GM19438 (cell line): Measurements from ENCODE around the gene METTL1.

ENCODE experiments used
- ATAC-seq: cut with Tn5 transposase; IDR thresholded peaks from one replicate; pipeline ENCODE4 v1.9.1; 2021; ENCODE audit warnings: low read depth; ENCODE audit not compliant: unreplicated experiment

The METTL1 gene

DNA sequence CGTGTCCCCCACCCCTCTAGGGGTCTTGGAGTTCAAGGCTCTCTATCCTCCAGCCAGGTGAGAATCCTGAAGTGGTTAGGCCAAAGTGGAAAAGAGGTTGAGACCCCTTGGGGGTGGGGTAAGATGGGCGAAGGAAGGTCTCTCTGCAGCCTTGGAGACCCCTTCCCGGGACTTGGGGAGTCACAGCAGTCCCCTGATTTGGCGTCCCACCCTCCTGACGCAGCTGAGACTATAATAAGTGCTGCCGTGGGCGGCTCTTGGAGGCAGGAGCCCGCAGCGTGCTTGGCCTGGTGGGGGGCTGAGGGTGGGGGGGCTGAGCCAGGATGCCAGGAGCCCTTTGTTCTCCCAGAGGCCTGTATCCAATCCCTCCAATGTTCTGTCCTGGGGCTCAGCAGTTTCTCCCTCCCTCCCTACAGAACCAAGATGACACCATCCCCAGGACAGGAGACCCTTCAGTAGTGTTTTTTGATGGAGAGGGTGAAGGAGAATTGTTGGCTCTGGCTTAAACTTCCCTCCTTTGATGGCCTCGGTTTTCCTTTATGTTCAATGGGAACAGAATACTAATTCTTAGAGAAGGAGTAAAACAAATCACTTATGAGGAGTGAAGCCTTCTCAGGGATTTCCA lies 31.9 kb downstream of the METTL1 start:
- ATAC-seq = no peak

DNA sequence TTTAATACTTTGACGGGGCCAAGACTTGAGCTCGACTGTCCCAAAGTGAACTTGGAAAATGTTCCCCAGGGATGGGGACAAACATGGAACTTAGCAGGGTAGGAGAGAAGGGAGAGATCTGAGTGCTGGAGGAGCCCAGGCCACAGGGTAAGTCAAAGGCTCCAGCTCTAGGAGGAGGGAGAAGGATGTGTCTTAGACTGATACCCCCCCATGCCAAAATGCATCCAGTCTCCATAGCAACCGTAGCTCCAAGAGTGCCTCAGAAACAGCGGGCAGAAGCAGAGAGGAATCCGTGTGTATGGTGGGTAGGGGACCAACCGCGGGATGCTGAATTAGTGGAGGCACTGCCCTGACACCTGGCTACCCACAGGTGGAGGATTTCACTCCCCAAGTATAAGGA lies 32.5 kb downstream of the METTL1 start:
- ATAC-seq = no peak

DNA sequence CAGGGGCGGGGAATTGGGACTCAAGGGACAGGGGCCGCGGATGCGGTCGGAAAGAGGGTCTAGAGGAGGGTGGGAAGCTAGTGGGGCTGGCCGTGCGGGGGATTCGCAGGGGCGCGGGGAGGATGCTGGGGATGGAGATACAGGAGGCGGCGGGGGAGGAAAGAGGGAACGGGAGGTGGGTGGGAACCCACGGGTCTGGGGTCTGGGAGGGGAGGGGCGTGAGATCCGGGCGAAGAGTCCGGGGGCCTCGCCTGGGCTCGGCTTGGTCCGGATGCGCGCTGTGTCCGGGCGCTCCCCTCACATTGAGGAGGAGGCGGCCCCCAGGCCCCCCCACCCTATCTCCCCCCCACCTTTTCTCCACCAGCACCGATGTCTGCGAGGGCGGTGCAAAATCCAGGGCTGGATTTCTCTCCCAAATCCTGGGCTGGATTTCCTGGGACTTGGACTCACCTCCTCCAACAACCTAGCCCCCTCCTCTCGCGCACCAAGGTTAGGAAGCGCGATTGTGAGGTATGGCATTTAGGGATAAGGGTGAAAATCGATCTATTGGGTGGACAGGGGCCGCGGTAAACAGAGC lies 33.2 kb downstream of the METTL1 start, which contains the start of gene AGAP2:
Gene AGAP2, minus strand, starts transcription at position 82 of the 577 bp plus-strand sequence. CDS start 496 bp downstream, outside the sequence.
- ATAC-seq = no peak

DNA sequence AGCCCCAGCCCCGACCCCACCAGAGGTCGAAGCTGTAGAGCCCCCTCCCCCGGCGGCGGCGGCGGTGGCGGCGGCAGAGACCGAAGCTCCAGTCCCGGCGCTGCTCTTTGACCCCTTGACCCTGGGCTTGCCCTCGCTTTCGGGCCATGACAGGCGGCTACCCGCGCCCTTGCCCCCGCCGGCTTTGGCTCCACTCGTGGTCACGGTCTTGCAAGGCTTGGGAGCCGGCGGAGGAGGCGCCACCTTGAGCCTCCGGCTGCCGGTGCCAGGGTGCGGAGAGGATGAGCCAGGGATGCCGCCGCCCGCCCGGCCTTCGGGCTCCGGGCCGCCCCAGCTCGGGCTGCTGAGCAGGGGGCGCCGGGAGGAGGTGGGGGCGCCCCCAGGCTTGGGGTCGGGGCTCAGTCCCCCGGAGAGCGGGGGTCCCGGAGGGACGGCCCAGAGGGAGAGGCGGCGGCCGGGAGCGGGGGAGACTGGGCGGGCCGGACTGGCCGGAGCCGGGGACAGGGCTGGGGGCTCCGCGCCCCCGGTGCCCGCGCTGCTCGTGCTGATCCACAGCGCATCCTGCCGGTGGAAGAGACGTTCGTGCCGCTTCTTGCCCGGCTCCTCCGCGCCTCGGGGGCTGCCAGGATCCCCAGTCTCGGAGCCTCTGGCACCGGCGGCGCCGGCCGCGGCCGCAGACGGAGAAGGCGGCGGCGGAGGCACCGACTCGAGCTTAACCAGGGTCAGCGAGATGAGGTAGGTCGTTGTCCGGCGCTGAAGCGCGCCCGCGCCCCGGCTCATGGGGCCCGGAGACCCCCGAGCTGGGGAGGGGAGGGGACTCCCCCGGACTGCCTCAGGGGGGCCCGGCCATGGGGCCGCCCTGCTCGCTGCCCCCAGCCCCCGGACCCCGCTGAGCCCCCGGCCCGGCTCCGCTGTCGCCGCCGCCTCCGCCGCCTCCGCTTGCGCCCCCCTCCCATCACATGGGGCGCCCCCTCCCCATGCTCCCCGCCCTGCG lies 34.1 kb downstream of the METTL1 start:
- ATAC-seq = no peak

DNA sequence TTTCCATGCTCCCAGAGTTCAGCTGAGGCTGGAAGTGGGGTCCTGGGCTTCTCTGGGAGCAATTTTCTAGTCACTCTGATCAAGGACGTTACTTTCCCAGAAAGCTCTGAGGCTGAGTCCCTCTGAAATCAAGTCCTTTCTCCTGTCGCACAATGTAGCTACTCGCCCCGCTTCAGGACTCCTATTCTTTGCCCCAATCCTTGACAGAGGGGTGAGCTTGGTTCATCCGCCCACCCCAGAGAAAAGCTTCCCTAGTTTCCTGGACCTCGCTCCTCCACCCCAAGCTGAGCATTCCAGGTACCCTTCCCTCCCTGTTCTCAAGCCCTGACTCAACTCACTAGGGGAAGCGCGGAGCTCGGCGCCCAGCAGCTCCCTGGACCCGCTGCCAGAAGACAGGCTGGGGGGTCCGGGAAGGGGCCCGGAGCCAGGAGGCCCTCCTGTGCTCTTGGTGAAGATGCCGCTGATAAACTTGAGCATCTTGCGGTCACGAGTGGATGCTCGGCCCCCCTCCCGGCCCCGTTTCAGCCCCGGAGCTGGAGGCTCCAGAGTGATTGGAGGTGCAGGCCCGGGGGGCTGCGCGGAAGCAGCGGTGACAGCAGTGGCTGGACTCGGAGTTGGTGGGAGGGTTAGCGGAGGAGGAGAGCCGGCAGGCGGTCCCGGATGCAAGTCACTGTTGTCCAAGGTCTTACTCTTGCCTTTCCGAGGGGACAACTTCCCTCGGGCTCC lies 35.0 kb downstream of the METTL1 start:
- ATAC-seq = no peak

DNA sequence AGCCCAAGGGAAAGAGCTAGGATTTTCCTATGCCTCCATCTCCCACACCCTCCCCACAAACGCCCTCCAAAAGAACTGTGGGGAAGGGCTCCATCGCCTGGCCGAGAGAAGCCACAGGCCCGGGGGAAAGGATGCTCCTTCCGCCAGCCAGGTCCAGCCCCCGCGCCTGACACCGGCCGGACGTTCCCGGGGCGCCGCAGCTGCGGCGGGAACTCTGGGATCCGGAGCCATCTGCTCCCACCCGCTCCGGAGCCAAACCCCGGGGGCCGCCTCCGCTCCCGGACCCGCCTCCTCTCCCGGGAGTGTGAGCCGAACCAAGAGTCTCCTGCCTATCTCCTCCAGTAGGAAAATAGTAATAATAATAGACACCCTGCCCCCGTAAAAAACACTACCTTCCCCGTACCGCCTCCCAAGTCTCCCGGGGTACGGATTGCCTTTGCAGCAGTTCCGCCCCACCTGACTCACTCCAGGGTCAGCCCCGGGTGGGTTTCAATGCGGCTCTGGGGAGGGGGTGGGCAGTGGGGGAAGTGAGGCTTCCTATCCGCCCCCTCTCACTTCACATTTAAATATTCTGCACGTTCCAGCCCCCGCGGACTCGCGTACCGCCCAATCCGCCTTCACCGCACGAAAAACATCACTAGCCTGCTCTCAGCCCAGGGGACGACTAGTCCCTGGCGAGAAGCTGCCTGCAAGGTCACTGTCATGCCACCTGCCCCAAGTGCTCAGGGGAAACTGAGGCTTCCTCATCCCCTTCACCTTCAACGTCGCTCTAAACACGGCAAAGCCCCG lies 35.8 kb downstream of the METTL1 start:
- no peak for ATAC-seq

DNA sequence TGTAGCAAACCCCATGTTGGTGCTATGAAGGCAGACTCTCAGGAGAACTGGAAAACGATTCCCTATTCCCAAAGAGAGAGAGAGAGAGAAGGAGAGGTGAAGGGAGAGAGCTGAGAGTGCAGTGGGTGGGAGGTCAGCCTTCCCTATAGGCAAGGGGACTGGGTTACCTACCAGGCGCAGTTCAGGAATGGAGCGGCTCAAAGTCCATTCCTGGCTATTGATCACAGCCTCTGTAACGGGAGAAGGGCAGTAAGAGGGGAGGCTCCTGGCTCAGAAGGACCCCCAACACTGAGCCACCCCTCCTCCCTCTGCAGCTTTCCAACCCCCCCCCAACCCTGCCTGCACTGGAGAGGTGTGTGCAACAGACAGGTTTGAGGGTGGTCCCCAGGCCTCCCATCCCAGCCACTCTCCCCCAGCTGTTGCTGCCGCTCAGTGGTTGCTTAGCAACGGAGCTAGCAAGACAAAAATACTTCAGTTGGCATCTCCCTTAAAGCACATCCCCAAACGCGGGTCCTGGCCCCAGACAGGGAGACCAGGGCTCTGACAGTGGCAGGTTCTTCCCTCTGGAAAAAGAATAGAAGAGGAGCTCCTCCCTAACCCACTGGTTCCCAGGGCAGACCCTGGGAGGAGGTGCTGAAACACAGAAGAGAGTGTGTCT lies 36.6 kb downstream of the METTL1 start:
- ATAC-seq = no peak

DNA sequence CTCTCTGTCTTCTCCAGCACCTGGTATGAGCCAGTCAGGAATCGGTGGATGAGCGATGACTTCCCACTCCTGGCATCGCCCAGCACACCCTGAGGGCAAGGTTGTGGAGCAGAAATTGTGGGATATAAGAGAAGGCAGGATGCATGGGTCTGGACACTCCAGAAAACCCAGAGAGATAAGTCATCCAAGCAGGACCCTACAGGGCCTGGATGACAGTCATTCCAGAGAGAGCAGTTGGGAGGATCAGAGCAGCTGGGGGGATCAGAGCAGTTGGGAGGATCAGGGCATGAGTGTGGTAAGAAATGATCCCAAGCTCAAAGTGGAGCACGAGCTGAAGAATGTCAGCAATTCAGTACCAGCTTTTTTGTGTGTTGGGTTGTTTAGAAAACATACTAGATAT lies 37.3 kb downstream of the METTL1 start:
- ATAC-seq = no peak

DNA sequence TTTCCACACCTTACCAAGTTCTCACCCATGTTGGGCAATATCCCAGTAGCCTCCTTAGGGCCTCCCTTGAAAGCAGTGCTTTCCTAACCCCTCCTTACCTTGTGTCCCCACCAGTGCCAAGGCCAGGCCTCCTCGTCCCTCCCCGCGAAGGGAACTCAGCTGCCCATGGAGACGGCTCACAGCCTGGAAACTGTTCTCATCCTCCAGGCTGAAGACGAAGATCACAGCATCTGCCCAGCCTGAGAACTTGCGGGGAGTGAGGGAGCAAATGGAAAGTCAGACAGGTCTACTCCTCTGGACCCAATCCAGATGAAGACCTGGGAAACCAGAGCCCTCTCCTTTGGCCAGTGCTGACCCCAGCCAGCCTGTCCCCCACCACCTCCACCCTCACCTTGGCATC lies 38.0 kb downstream of the METTL1 start:
- ATAC-seq = no peak

DNA sequence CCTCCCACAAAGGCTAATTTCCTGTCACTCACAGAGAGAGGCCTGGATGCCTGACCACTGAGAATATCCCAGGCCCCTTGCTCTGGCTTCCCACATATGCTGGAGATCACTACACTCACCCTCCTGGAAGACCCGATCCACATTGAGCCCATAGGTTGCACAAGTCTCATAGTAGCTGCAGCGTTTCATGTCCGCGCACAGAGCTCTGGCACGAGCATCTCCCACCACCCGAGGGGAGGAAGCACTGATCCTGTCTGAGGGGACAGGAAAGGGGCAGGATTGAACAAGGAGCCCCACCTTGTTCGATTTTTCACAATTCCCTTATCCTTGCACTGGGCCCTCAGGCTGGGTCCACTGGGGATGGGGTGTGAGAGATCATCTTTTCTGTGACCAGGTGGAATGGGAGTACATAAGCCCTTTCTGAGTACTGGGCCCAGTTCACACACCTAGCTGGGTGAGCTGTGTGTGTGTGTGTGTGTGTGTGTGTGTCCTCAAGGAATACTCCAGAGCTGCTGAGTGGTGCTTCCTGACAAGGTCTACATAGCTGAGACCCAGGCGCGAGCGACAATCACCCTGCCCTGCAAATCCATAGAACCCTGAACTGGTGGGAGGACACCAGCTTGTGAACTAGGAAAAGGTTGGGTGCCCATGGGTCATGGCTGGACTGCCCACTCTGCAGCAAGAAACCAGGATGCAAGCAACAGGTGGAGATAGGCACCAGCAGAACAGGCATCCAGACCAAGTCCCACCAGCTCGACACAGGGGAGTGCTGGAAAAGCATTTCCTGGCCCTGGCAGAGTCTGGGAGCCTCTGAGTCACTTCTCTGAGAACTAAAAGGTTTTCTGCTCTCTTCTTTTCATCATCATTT lies 38.9 kb downstream of the METTL1 start:
- no peak for ATAC-seq

DNA sequence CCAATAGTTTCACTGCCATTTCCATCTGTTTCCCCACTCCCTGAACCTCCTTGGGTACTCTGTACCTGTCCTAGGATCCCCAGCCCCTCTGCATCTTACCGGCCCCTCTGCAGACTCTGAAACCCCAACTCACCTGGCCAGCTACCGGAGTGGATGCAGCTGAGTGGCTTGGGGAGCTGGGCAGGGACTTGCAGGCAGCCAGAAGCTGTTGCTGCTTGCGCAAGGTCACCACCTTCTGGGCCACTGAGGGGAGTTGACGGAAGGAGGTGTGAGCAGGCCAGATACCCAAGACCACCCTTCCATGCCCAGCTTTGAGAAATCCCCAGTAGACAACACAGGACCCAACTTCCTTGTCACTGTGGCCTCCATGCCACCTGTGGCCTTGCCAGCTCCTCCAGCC lies 39.6 kb downstream of the METTL1 start:
- no peak for ATAC-seq

DNA sequence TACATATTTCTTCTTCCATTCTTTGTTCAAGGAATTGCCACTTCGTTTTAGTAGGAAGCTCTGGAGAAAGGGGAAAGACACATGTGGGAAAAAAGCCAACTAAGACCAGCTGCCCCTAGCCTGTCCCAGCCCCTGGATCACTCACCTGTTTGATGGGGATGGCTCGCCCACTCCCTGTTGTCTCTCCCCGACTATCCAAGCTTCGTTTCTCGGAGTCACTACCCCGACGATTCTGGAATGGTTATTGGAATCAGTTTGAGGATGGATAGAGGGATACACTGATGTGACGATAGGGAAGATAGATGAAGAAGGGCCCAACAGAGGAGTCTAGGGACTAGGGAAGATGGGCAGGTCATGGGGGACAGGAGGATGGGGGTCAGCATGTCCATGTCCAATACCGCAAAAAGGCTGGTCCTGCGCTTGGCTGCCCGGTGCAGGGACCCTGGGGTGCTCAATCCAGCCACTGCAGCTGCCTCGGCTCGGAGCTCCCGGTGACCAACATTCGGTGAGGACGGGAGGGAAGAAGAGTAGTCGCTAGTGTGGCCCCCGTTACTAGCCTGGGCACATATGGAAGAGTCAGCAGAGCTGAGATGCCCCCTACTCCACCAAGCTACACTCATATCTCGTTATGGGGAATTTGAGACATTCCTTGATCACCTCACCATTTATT lies 40.4 kb downstream of the METTL1 start:
- no peak for ATAC-seq

DNA sequence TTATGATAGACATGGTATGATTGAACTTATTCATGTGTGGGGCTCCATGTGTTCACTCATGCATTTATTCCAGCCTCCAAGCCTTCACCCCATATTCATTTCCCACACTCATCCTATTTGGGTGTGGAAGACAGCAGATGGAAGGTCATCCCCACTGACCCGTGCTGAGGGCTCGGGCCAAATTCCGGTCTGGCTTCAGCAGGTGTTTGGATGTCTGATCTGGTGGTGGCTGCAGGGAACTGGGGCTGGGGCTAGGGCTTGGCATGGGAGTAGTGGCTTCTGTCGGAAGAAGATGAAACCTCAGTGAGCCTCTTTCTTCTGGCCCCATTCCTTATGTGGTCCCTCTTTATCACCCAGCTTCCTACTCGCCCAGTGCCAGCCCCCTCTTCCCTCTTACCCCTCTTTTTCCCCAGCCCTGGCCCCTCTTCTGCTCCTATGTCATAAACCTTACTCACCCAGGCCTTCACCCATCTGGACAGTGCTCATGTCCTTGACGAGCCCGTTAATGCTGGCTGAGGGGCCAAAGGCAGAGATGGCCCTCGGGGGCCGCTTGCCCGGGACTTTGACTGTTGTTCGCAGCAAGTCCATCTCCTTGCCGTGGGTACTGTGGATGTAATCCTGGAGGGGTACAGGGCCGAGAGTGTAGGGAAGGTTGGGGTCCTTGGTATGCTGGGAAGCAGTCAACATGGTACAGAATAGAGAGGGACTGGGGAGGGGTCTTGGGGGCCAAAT lies 41.4 kb downstream of the METTL1 start:
- no peak for ATAC-seq

DNA sequence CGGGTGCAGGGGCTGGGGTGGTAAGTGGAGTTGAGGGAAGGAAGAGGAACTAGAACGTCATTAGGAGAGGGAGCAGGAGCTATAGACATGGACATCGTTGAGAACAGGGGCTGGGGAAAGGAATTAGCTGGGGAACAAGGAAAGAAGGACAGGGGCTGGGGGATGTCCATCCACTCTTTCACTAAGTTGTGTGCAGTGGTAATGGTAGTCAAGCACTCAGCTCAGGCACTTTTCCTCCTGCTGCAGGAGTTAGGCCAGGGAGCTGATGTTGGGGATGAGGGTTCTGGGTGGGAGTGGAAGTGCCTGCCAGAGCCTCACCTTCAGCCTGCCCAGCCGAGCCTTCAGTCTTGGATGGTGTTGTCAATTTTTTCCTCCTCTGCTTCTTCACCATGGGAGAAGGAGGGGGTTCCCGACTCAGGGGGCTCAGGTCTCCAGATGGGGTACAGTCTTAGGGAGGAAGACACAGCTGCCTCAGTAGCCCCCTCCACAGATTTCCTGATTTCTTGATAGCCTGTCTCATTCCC lies 42.5 kb downstream of the METTL1 start:
- no peak for ATAC-seq

DNA sequence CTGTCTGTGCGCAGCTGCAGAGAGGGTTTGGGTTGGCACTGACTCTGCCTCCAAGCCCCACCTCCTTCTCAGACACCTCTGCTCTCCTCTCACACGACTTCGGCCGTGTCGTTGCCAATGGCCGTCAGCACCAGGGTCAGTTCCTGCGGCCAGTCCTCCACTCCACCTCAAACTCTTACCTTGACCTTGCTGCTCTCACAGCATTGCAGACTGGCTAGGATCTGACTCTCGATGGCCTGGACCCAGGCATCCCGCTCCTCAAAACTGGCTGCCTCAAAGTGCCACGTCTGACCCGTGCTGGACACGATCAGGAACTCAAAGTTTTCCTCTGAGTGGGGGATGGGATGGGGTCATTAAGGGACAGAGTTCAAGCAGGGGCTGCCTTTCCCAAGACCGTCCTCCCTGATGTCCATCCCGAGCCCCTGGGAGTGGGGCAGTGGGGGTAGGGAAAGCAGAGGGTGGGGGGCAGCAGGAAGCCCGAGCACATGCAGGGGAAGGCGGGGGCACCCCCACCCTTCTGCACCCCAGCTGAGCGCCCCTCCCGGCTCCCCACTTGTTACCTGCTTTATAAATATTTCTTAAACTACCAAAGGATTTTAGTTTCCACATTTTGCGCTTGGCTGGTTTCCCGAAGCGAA lies 44.0 kb downstream of the METTL1 start:
- no peak for ATAC-seq

DNA sequence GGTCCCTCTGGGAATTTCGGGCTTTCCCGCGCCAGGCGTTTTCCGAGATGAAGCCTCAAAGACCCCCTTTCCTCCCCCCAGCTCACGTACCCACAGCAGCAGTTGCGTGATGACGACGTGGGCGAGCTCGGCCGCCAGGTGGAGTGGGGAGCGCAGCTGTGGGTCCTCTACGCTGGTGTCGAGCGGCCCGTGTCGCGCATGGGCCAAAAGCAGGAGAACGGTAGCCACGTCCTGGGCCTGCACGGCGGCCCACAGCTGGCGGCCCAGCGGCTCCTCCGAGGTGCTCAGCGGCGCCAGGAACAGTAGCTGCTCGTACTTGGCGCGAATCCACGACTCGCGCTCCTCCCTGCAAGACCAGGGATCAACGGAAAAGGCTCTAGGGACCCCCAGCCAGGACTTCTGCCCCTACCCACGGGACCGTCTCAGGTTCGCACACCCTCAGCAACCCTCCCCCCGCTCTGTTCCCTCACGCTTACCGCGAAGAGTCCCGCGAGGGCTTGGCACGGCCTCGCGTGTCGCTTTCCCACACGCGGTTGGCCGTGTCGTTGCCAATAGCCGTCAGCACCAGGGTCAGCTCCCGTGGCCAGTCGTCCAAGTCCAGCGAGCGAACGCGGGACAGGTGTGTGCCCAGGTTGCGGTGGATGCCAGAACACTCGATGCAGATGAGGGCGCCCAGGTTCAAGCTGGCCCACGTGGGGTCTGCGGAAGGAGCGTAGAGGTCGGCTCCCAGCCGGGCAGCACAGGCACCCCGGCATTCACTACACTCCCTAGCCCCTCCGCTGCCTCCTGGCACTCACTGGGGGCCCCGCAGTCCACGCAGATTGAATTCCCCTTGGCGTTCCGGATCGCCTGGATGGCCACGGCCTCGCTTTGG lies 44.8 kb downstream of the METTL1 start:
- ATAC-seq = no peak
